LHCN-M2 (cell line): ENCODE results near the gene MECP2. TPM values are rescaled to one million over a fixed set of nuclear protein-coding genes. Genes with fewer than 3 reads are reported as not detected.
"Not testable (repeated sequence)": the region's sequence is repeated elsewhere in the genome, so short reads cannot be mapped to it uniquely, and the experiment has no call there.

Experiments
- DNase-seq: peaks from one replicate; pipeline ENCODE4 v3.0.0-alpha.2; 2012; ENCODE audit warnings: low read depth
- total RNA-seq: library from RNA; depleted of rRNA; stranded (reverse); fragments of >200 nt; gene quantifications from 2 replicates; pipeline ENCODE4 v1.2.3, GENCODE V29; 2014

Gene MECP2
- total RNA-seq, 1 experiment from 2014 or later, result 23.8 TPM

GRCh38 chrX:153993978-153994377 lies 103.5 kb downstream of the MECP2 start:
- no peak for DNase-seq

- DNase-seq, result no peak
These were observed 104.4 kb downstream of the MECP2 start for GRCh38 chrX:153993079-153993478.

- DNase-seq, result no peak
These were observed 105.3 kb downstream of the MECP2 start for GRCh38 chrX:153992180-153992579.

- no peak for DNase-seq
These were observed 106.4 kb downstream of the MECP2 start for GRCh38 chrX:153991013-153991580.

GRCh38 chrX:153989973-153990655 lies 107.4 kb downstream of the MECP2 start:
- no peak for DNase-seq

- no peak for DNase-seq
These were observed 109.0 kb downstream of the MECP2 start for GRCh38 chrX:153988493-153988892.

GRCh38 chrX:153984351-153985178 lies 113.0 kb downstream of the MECP2 start:
- no peak for DNase-seq

- DNase-seq, result no peak
These were observed 114.2 kb downstream of the MECP2 start for GRCh38 chrX:153983321-153983801.

GRCh38 chrX:153981771-153982533 lies 115.6 kb downstream of the MECP2 start:
- DNase-seq, result no peak

GRCh38 chrX:153981231-153981630 lies 116.3 kb downstream of the MECP2 start:
- no peak for DNase-seq

GRCh38 chrX:153980394-153980793 lies 117.1 kb downstream of the MECP2 start:
- not testable (repeated sequence) for DNase-seq

- no peak for DNase-seq
These were observed 122.7 kb downstream of the MECP2 start for GRCh38 chrX:153974726-153975286.

GRCh38 chrX:153974003-153974725 lies 123.4 kb downstream of the MECP2 start:
- DNase-seq, result no peak

- DNase-seq, result no peak
These were observed 124.2 kb downstream of the MECP2 start for GRCh38 chrX:153973127-153974002.

GRCh38 chrX:153972368-153973126 lies 125.0 kb downstream of the MECP2 start, which contains the start of gene TMEM187:
Gene TMEM187, plus strand, starts transcription at chrX:153972754. Its CDS starts 9,309 bp downstream, at chrX:153982063.
- peak; percentile 89 for DNase-seq
